Vagina (tissue), 2 donors: ENCODE measurements around the gene OTULIN. TPM values are rescaled to one million over a fixed set of nuclear protein-coding genes. Genes with fewer than 3 reads are reported as not detected.

Experiments
- DNase-seq, 2 donors: peaks; one replicate each; pipeline ENCODE4 v3.0.0-alpha.2; 2017; ENCODE audit errors: extremely low spot score in 2 of 2
- H3K27ac ChIP-seq: fragments of 200-600 bp; sonication (generic); one replicate; pipeline ENCODE4 v1.5.1; 2019
- H3K27me3 ChIP-seq: fragments of 200-600 bp; sonication (generic); one replicate; pipeline ENCODE4 v1.5.1; 2019
- H3K36me3 ChIP-seq, 2 donors: fragments of 200-600 bp; sonication (generic); one replicate each; pipeline ENCODE4 v1.5.1; 2017 to 2019
- H3K4me1 ChIP-seq: fragments of 200-600 bp; sonication (generic); one replicate; pipeline ENCODE4 v1.5.1; 2019
- H3K4me3 ChIP-seq, 2 donors: fragments of 200-600 bp; sonication (generic); 1 replicate in 1 of 2; 2 replicates in 1 of 2; pipeline ENCODE4 v1.5.1; 2016 to 2019
- H3K9me3 ChIP-seq: fragments of 200-600 bp; sonication (generic); one replicate; pipeline ENCODE4 v1.5.1; 2019
- CTCF ChIP-seq, 3 experiments: fragments of 450-650 bp in 2 of 3; fragments of 200-600 bp in 1 of 3; sonication (generic) in 1 of 3; IDR thresholded peaks; one replicate each; pipeline ENCODE4 v1.5.1; 2017 to 2019; ENCODE audit warnings: antibody characterized with exemption in 3 of 3, mild to moderate bottlenecking in 2 of 3, moderate library complexity in 2 of 3
- POLR2A ChIP-seq, 2 donors: fragments of 450-650 bp; IDR thresholded peaks; one replicate each; pipeline ENCODE4 v1.6.1; 2017; ENCODE audit warnings: antibody characterized with exemption in 2 of 2, mild to moderate bottlenecking in 2 of 2, moderate library complexity in 2 of 2
- POLR2AphosphoS5 ChIP-seq, 2 donors: sonication (generic); formaldehyde crosslinking; IDR thresholded peaks; one replicate each; pipeline ENCODE4 v1.9.0; 2017; ENCODE audit warnings: antibody characterized with exemption in 2 of 2, mild to moderate bottlenecking in 2 of 2, low read depth in 1 of 2; ENCODE audit not compliant: insufficient read depth in 1 of 2
- intact Hi-C: fragments of 100-400 bp; cut with DNase I; formaldehyde crosslinking; loops from one replicate; pipeline ENCODE4 v1.15.1; 2023
- total RNA-seq: library from RNA; depleted of rRNA; stranded (reverse); fragments of >200 nt; gene quantifications from one replicate; pipeline ENCODE4 v1.2.3, GENCODE V29; 2016

OTULIN gene
- total RNA-seq, 1 donor from 2014 or later, result 34.1 TPM

- H3K4me1 ChIP-seq, result no peaks in the 10 kb centered on the region
- no peak overlapping the region for H3K4me3 ChIP-seq
- intact Hi-C loops, result no loop called here
- no peaks in the 10 kb centered on the region for H3K36me3 ChIP-seq
- no peaks in the 10 kb centered on the region for H3K9me3 ChIP-seq
- DNase-seq, result no peak
- TF ChIP-seq POLR2A (IDR thresholded peaks at IDR 0.05), result no peak
- no peak for TF ChIP-seq CTCF (IDR thresholded peaks at IDR 0.05)
- TF ChIP-seq POLR2AphosphoS5 (IDR thresholded peaks at IDR 0.05; ENCODE audit: insufficient read depth in 1 of 2, low read depth in 1 of 2), result no peak
- no peak overlapping the region for H3K27ac ChIP-seq
- H3K27me3 ChIP-seq, result no peaks in the 10 kb centered on the region
These were observed 80.0 kb downstream of the OTULIN start for GRCh38 chr5:14744296-14745187.

- TF ChIP-seq POLR2AphosphoS5 (IDR thresholded peaks at IDR 0.05; ENCODE audit: insufficient read depth in 1 of 2, low read depth in 1 of 2), result no peak
- no peak for TF ChIP-seq POLR2A (IDR thresholded peaks at IDR 0.05)
- TF ChIP-seq CTCF (IDR thresholded peaks at IDR 0.05), result no peak
- DNase-seq, result no peak
- H3K27me3 ChIP-seq, result no peaks in the 10 kb centered on the region
- no peaks in the 10 kb centered on the region for H3K36me3 ChIP-seq
- intact Hi-C loops, result no loop called here
- no peaks in the 10 kb centered on the region for H3K4me1 ChIP-seq
- H3K9me3 ChIP-seq, result no peaks in the 10 kb centered on the region
- H3K4me3 ChIP-seq, result no peak overlapping the region
- no peak overlapping the region for H3K27ac ChIP-seq
These were observed 80.7 kb downstream of the OTULIN start for GRCh38 chr5:14745188-14745563.

- Histone ChIP-seq H3K4me3 (no peak overlapping the region), H3K36me3 (no peaks in the 10 kb centered on the region), H3K27me3 (no peaks in the 10 kb centered on the region), H3K9me3 (no peaks in the 10 kb centered on the region), H3K27ac (no peak overlapping the region), H3K4me1 (no peaks in the 10 kb centered on the region)
- TF ChIP-seq POLR2A (IDR thresholded peaks at IDR 0.05), result no peak
- no peak for TF ChIP-seq CTCF (IDR thresholded peaks at IDR 0.05)
- TF ChIP-seq POLR2AphosphoS5 (IDR thresholded peaks at IDR 0.05; ENCODE audit: insufficient read depth in 1 of 2, low read depth in 1 of 2), result no peak
- intact Hi-C loops, result no loop called here
- DNase-seq, result no peak
These were observed 81.2 kb downstream of the OTULIN start for GRCh38 chr5:14745753-14746152.

- H3K36me3 ChIP-seq, result no peaks in the 10 kb centered on the region
- no peak overlapping the region for H3K4me3 ChIP-seq
- no peak overlapping the region for H3K27ac ChIP-seq
- DNase-seq, result no peak
- no peaks in the 10 kb centered on the region for H3K4me1 ChIP-seq
- H3K9me3 ChIP-seq, result no peaks in the 10 kb centered on the region
- no peaks in the 10 kb centered on the region for H3K27me3 ChIP-seq
- TF ChIP-seq POLR2AphosphoS5 (IDR thresholded peaks at IDR 0.05; ENCODE audit: insufficient read depth in 1 of 2, low read depth in 1 of 2) (no peak), CTCF (IDR thresholded peaks at IDR 0.05) (no peak), POLR2A (IDR thresholded peaks at IDR 0.05) (no peak)
- intact Hi-C loops, result no loop called here
These were observed 83.8 kb downstream of the OTULIN start for GRCh38 chr5:14748180-14748900.

Other genes starting within 250 kb of the OTULIN start
- 8.8 TPM for gene OTULINL, start 82.9 kb upstream of the OTULIN start, total RNA-seq
- gene ANKH, start 207.1 kb downstream of the OTULIN start, total RNA-seq, result 30.9 TPM